K562 (cell line): ENCODE data around the gene TTL. TPM values are rescaled to one million over a fixed set of nuclear protein-coding genes. Genes with fewer than 3 reads are reported as not detected.

Experiments used
- KHSRP ChIP-seq: fragments of 450-650 bp; IDR thresholded peaks from 2 replicates; pipeline ENCODE4 v1.6.1; 2017
- NR2C2 ChIP-seq, 2 experiments: fragments of 200-800 bp in 1 of 2; sonication (Bioruptor generic) in 1 of 2; sonication (generic) in 1 of 2; formaldehyde crosslinking in 1 of 2; IDR thresholded peaks; 2 replicates each; pipeline versions ENCODE4 v1.6.1 to v1.8.0; 2016 to 2022; ENCODE audit warnings: mild to moderate bottlenecking in 1 of 2, missing compliant biosample characterization in 1 of 2, missing genetic modification characterization in 1 of 2, missing genetic modification reagents in 1 of 2
- PATZ1 ChIP-seq: fragments of 250-450 bp; sonication (Bioruptor Pico); IDR thresholded peaks from 2 replicates; pipeline ENCODE4 v1.5.0; 2020; ENCODE audit warnings: mild to moderate bottlenecking, borderline replicate concordance
- SP2 ChIP-seq: IDR thresholded peaks from 2 replicates; pipeline ENCODE4 v1.6.1; 2011; ENCODE audit warnings: mild to moderate bottlenecking, low read depth, low read length, moderate library complexity; ENCODE audit not compliant: poor library complexity, severe bottlenecking; ENCODE audit errors: extremely low read depth
- ZNF395 ChIP-seq: fragments of 200-800 bp; sonication (Bioruptor generic); IDR thresholded peaks from 2 replicates; pipeline ENCODE4 v1.6.1; 2017; ENCODE audit warnings: missing genetic modification characterization, missing compliant biosample characterization
- ZNF639 ChIP-seq, 2 experiments: fragments of 200-800 bp in 1 of 2; sonication (Bioruptor generic) in 1 of 2; sonication (generic) in 1 of 2; formaldehyde crosslinking in 1 of 2; IDR thresholded peaks in 1 of 2; conservative IDR thresholded peaks in 1 of 2; 2 replicates each; pipeline versions ENCODE4 v1.5.0 to v1.6.1; 2016 to 2020; ENCODE audit warnings: missing compliant biosample characterization in 1 of 2, missing genetic modification characterization in 1 of 2, missing genetic modification reagents in 1 of 2
- polyA plus RNA-seq, 8 experiments: library from polyadenylated mRNA; depleted of rRNA in 4 of 8; stranded (reverse) in 5 of 8; unstranded in 3 of 8; fragments of >200 nt; fragmentation: Nextera tagmentation in 2 of 8; fragmentation: Illumina TruSeq in 1 of 8; extraction: Ambion mirVana in 2 of 8; extraction: Trizol in 1 of 8; gene quantifications; 2 replicates each; pipeline versions ENCODE4 v1.2.1 to v1.2.3, GENCODE V29; 2011 to 2014; ENCODE audit warnings: inconsistent platforms in 1 of 8, missing spikeins in 1 of 8
- total RNA-seq, 7 experiments: library from RNA; depleted of rRNA in 6 of 7; stranded (reverse); fragments of >200 nt in 6 of 7; fragmentation: Illumina TruSeq in 2 of 7; extraction: Trizol in 2 of 7; gene quantifications; 2 replicates each; pipeline versions ENCODE4 v1.2.1 to v1.2.3, GENCODE V29; 2011 to 2021; ENCODE audit warnings: low replicate concordance in 1 of 7

The TTL gene
- total and polyA plus RNA-seq, 9 of the 15 experiments (the other 6 are each of a cell fraction or from before 2014, with no cell fraction given): 9.4 to 54.4 (median 34.9) TPM

- TF ChIP-seq PATZ1 (CRISPR knock-in tag) (no peak), NR2C2 (CRISPR knock-in tag; IDR thresholded peaks at IDR 0.05) (no peak), NR2C2 (tag; IDR thresholded peaks at IDR 0.05) (no peak), KHSRP (no peak), ZNF639 (CRISPR knock-in tag; conservative IDR thresholded peaks at IDR 0.05 in 1 of 2, IDR thresholded peaks at IDR 0.05 in 1 of 2) (peak in 1 of 2 experiments; percentile 41; a peak in 1 of 4 replicates), SP2 (no peak), ZNF395 (CRISPR knock-in tag) (peak; percentile 49; the same call in 1 of the 2 replicates)
- TF ChIP-seq, all 486 proteins: peak for 10
Measured at GRCh38 chr2:112451317-112451716, 30.6 kb upstream of the TTL start (continued).
